T-helper 2 cell treated with Interferon-gamma antibody and Interleukin-4, amounts not matched to agents 5 μg/mL and 100 μg/mL, for 36 hours (primary cell): ENCODE measurements around the gene IGFBP3.

Experiments used
- DNase-seq: peaks from one replicate; pipeline ENCODE4 v3.0.0; 2021; ENCODE audit warnings: low spot score
- H3K27ac Mint-ChIP-seq: one replicate; pipeline ENCODE4 v1.8.0; 2021; ENCODE audit warnings: mild to moderate bottlenecking, mixed read lengths
- H3K27me3 Mint-ChIP-seq: one replicate; pipeline ENCODE4 v1.8.0; 2021; ENCODE audit warnings: low read depth, mixed read lengths
- H3K36me3 Mint-ChIP-seq: one replicate; pipeline ENCODE4 v1.8.0; 2021; ENCODE audit warnings: low read depth, mixed read lengths
- H3K4me1 Mint-ChIP-seq: one replicate; pipeline ENCODE4 v1.8.0; 2021; ENCODE audit warnings: low read depth, mixed read lengths
- H3K4me3 Mint-ChIP-seq: one replicate; pipeline ENCODE4 v1.8.0; 2022; ENCODE audit warnings: mild to moderate bottlenecking, moderate library complexity, mixed read lengths
- H3K9me3 Mint-ChIP-seq: one replicate; pipeline ENCODE4 v1.8.0; 2021; ENCODE audit warnings: mixed read lengths

Gene IGFBP3

DNA sequence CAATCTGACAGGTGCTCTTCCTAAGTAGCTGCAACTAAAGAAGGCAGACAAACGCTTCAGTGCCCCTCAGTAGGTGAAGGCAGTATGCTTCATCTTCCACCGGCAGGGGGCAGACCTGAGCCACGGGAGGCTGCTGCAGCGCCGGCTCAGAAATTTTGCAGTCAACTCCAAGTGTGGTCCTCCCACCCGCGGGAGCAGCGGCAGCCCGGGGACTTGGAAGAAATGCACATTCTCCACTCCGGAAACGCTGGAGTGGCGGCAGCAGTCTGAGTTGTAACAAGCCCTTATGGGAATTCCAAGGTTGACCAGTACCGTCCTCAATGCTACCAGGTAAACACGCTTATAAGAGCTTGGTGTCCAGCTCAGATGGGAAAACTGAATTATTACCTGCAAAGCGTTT lies 3.4 kb downstream of the IGFBP3 start:
- H3K4me3 Mint-ChIP-seq = no peak overlapping the region
- H3K9me3 Mint-ChIP-seq = no peaks in the 10 kb centered on the region
- no peaks in the 10 kb centered on the region for H3K36me3 Mint-ChIP-seq
- H3K27ac Mint-ChIP-seq = no peak overlapping the region
- DNase-seq = peak; percentile 56
- peaks cover 15% of the 10 kb centered on the region for H3K4me1 Mint-ChIP-seq
- H3K27me3 Mint-ChIP-seq = peaks cover 46% of the 10 kb centered on the region

GRCh38 chr7:45917064-45917463 lies 4.0 kb downstream of the IGFBP3 start:
- Mint-ChIP-seq H3K9me3 (no peaks in the 10 kb centered on the region), H3K36me3 (no peaks in the 10 kb centered on the region), H3K27me3 (peaks cover 40% of the 10 kb centered on the region), H3K4me3 (no peak overlapping the region), H3K27ac (no peak overlapping the region), H3K4me1 (peaks cover 9% of the 10 kb centered on the region)
- no peak for DNase-seq

- Mint-ChIP-seq H3K9me3 (no peaks in the 10 kb centered on the region), H3K27me3 (peaks cover 32% of the 10 kb centered on the region), H3K27ac (no peak overlapping the region), H3K4me1 (peaks cover 7% of the 10 kb centered on the region), H3K4me3 (no peak overlapping the region), H3K36me3 (no peaks in the 10 kb centered on the region)
- DNase-seq = no peak
Observed at GRCh38 chr7:45915606-45916005, 5.5 kb downstream of the IGFBP3 start.

GRCh38 chr7:45914911-45915310 lies 6.2 kb downstream of the IGFBP3 start:
- Mint-ChIP-seq H3K4me1 (peaks cover 3% of the 10 kb centered on the region), H3K27me3 (peaks cover 27% of the 10 kb centered on the region)

GRCh38 chr7:45912972-45913371 lies 8.1 kb downstream of the IGFBP3 start:
- Mint-ChIP-seq H3K9me3 (no peaks in the 10 kb centered on the region), H3K4me3 (no peak overlapping the region), H3K27me3 (peaks cover 7% of the 10 kb centered on the region), H3K36me3 (no peaks in the 10 kb centered on the region), H3K4me1 (no peaks in the 10 kb centered on the region), H3K27ac (no peak overlapping the region)
- no peak for DNase-seq

More at GRCh38 chr7:45914911-45915310, 6.2 kb downstream of the IGFBP3 start:
- Mint-ChIP-seq H3K36me3 (no peaks in the 10 kb centered on the region), H3K27ac (no peak overlapping the region), H3K9me3 (no peaks in the 10 kb centered on the region), H3K4me3 (no peak overlapping the region)
- DNase-seq = no peak

DNA sequence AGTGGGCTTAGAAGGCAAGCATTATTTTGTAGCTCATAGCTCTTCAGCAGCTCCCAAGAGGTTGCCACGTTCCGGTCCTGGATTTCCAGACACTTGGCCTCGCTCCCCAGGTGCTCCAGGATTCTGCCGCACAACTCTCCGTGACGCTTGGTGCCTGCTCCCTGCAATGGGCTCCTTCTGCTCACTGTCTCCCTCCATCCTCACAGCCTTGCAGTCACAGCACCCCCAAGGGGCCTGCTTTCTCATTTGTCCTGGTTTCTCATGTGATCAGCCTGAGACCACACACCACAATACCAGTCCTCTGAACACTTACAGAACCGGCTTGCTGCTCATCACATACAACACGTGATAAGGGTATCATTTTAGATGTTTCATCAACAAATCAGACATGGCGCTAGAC lies 9.8 kb downstream of the IGFBP3 start:
- Mint-ChIP-seq H3K4me3 (no peak overlapping the region), H3K27ac (no peak overlapping the region), H3K4me1 (no peaks in the 10 kb centered on the region), H3K9me3 (no peaks in the 10 kb centered on the region), H3K27me3 (no peaks in the 10 kb centered on the region), H3K36me3 (no peaks in the 10 kb centered on the region)
- no peak for DNase-seq

DNA sequence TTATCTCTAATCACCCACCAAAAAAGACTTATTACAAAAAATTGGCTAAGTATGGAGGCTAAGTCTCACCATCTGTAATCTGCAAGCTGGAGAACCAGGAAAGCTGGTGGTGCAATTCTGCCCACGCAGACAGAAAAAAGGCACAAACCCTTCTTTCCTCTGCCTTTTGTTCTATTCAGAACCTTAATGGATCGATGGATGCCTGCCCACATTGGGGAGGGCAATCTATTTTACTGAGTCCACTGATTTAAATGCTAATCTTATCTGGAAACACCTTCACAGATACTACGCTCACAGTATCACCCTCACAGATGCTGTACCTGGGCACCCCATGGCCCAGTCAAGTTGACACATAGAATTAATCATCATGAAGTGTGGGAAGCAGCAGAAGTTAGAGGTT lies 10.2 kb downstream of the IGFBP3 start:
- Mint-ChIP-seq H3K9me3 (no peaks in the 10 kb centered on the region), H3K36me3 (no peaks in the 10 kb centered on the region), H3K4me1 (no peaks in the 10 kb centered on the region), H3K4me3 (no peak overlapping the region), H3K27me3 (no peaks in the 10 kb centered on the region), H3K27ac (no peak overlapping the region)
- no peak for DNase-seq

GRCh38 chr7:45909561-45909960 lies 11.5 kb downstream of the IGFBP3 start:
- Mint-ChIP-seq H3K36me3 (no peaks in the 10 kb centered on the region), H3K27ac (no peak overlapping the region), H3K4me3 (no peak overlapping the region), H3K4me1 (no peaks in the 10 kb centered on the region), H3K9me3 (no peaks in the 10 kb centered on the region), H3K27me3 (no peaks in the 10 kb centered on the region)
- no peak for DNase-seq

GRCh38 chr7:45902820-45903219 lies 18.3 kb downstream of the IGFBP3 start:
- no peaks in the 10 kb centered on the region for H3K9me3 Mint-ChIP-seq
- H3K4me3 Mint-ChIP-seq = no peak overlapping the region
- H3K4me1 Mint-ChIP-seq = no peaks in the 10 kb centered on the region
- H3K27me3 Mint-ChIP-seq = peaks cover 4% of the 10 kb centered on the region
- no peak for DNase-seq
- no peaks in the 10 kb centered on the region for H3K36me3 Mint-ChIP-seq
- no peak overlapping the region for H3K27ac Mint-ChIP-seq

GRCh38 chr7:45901566-45901965 lies 19.5 kb downstream of the IGFBP3 start:
- H3K4me3 Mint-ChIP-seq = no peak overlapping the region
- H3K27me3 Mint-ChIP-seq = peaks cover 4% of the 10 kb centered on the region
- no peaks in the 10 kb centered on the region for H3K4me1 Mint-ChIP-seq
- no peak overlapping the region for H3K27ac Mint-ChIP-seq
- H3K36me3 Mint-ChIP-seq = no peaks in the 10 kb centered on the region
- DNase-seq = no peak
- no peaks in the 10 kb centered on the region for H3K9me3 Mint-ChIP-seq

DNA sequence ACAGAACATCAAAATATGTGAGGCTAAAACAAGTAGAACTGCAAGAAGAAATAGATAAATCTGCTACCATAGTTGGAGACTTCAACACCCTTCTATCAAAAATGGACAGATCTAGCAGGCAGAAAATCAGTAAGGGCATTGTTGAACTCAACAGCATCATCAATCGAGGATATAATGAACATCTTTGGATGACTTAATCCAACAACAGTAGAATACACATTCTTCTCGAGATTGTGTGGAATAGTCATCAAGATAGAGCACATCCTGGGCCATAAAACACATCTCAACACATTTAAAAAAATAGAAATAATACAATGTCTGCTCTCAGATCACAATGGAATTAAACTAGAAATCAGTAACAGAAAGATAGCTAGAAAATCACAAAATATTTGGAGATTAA lies 22.9 kb downstream of the IGFBP3 start:
- Mint-ChIP-seq H3K27ac (no peak overlapping the region), H3K27me3 (peaks cover 13% of the 10 kb centered on the region), H3K9me3 (no peaks in the 10 kb centered on the region), H3K4me1 (no peaks in the 10 kb centered on the region), H3K36me3 (no peaks in the 10 kb centered on the region), H3K4me3 (no peak overlapping the region)
- DNase-seq = no peak

- H3K27ac Mint-ChIP-seq = no peak overlapping the region
- H3K27me3 Mint-ChIP-seq = peaks cover 13% of the 10 kb centered on the region
- no peaks in the 10 kb centered on the region for H3K36me3 Mint-ChIP-seq
Observed at GRCh38 chr7:45897042-45897690, 23.9 kb downstream of the IGFBP3 start.

DNA sequence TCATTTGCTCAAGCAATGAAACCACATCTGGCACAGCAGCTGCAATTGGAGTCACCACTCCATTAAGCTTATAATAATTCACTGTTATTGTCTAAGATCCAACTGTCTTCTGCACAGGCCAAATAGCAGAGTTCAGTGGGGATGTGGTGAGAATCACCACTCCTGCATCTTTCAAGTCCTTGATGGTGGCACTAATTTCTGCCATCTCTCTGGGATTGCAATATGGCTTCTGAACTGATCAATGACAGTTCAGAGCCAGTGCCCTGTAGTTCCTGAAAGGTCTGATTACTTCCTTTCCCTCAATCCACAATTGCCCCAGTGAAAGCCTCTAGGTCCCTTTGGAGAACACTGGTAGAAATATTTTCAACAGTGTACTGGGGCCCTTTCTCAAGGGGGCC lies 26.4 kb downstream of the IGFBP3 start:
- Mint-ChIP-seq H3K27me3 (peaks cover 26% of the 10 kb centered on the region), H3K4me3 (no peak overlapping the region), H3K36me3 (no peaks in the 10 kb centered on the region), H3K9me3 (no peaks in the 10 kb centered on the region), H3K27ac (no peak overlapping the region), H3K4me1 (no peaks in the 10 kb centered on the region)
- DNase-seq = no peak

More at GRCh38 chr7:45897042-45897690, 23.9 kb downstream of the IGFBP3 start:
- H3K4me1 Mint-ChIP-seq = no peaks in the 10 kb centered on the region
- H3K4me3 Mint-ChIP-seq = no peak overlapping the region
- no peak for DNase-seq
- no peaks in the 10 kb centered on the region for H3K9me3 Mint-ChIP-seq

DNA sequence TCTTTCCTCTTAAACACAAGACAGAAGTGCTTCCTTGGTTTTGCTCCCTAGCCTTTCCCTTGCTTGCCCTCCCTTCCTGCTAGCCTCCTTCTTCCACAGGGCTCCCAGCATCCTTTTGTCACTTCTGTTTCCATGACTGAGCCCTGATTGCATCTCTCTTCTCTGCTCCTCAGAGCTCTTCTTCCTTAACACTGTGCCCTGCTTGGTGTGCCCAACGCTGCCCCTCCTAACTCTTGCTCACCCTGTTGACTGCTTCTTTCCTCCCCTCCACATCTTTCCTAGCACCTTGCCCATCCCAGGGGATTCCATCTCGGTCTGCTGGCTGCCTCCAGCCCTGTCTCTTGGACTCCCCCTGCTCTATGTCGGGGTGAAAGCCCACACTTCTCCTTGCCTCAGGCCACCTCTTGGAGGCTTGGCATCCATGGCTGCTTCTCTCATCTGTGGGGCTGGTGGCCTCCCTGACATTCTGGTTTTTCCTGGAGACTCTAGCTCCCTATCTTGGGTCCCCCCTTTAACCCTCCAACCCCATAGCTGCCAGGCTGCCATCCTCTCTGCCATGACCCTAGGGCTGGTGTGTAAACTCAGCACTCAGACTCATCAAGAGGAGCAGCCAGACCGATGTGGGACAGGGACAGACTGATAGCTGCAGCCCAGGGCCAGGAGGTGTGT lies 26.9 kb downstream of the IGFBP3 start:
- Mint-ChIP-seq H3K4me1 (no peaks in the 10 kb centered on the region), H3K4me3 (no peak overlapping the region), H3K36me3 (no peaks in the 10 kb centered on the region), H3K27ac (no peak overlapping the region), H3K27me3 (peaks cover 30% of the 10 kb centered on the region), H3K9me3 (no peaks in the 10 kb centered on the region)
- DNase-seq = no peak
